NCI-H2196 (cell line): ENCODE results near the gene TMEM273.
"Not testable (repeated sequence)": the region's sequence is repeated elsewhere in the genome, so short reads cannot be mapped to it uniquely, and the experiment has no call there.

Experiments
- DNase-seq: peaks from one replicate; lab custom pipeline; 2025; ENCODE audit not compliant: unreplicated experiment; lab: John Stamatoyannopoulos, UW

The TMEM273 gene

GRCh38 chr10:49207113-49207512, 18.9 kb upstream of the TMEM273 start:
- no peak for DNase-seq

DNA sequence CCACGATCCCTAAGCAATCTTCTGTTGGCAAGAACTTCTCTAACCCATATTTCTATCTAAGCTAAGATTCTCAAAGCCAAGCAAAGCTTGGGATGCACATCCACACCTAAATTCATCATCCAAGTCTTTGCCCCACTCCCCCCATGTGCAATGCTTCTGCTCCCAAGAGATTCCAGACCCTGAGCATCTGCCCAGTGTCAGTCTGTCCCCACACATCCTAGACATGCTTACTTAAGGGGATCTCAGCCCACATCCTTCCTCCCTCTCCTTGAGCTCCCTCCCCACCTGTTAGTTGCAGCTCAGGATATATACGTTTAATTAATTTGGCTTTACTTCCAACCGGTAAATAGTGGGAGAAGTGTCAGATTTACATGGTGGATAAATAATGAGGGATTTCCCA, 17.0 kb upstream of the TMEM273 start:
- no peak for DNase-seq

DNA sequence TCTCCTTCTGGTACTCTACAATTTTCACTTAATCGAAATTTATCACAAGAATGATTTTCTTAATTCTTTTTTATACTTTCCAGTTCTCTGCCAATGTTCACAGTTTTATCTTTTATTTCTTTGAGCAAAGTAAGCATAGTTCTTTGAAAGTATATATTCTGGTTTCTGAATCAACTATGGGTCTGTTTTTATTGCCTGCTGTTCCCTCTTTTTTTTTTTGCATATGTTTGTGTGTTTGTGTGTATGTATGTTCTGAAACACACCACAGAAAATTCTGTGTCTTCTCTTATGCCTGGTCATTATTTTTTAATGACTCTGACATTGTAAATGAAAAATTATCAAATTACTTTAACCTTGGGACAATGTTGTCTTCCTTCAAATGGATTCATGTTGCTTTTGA, 15.9 kb upstream of the TMEM273 start:
- no peak for DNase-seq

- DNase-seq = no peak
Observed at GRCh38 chr10:49202266-49202665, 14.1 kb upstream of the TMEM273 start.

GRCh38 chr10:49200854-49201253, 12.7 kb upstream of the TMEM273 start:
- no peak for DNase-seq

GRCh38 chr10:49197171-49197570, 9.0 kb upstream of the TMEM273 start:
- no peak for DNase-seq

- not testable (repeated sequence) for DNase-seq
Observed at GRCh38 chr10:49195864-49196263, 7.7 kb upstream of the TMEM273 start.

- no peak for DNase-seq
Observed at GRCh38 chr10:49194212-49194920, 6.2 kb upstream of the TMEM273 start.

- no peak for DNase-seq
Observed at GRCh38 chr10:49191349-49191748, 3.2 kb upstream of the TMEM273 start.

- no peak for DNase-seq
Observed at GRCh38 chr10:49189422-49189821, 1.2 kb upstream of the TMEM273 start.

GRCh38 chr10:49187044-49187484, 1.1 kb downstream of the TMEM273 start:
- DNase-seq = no peak

- no peak for DNase-seq
Observed at GRCh38 chr10:49186613-49187012, 1.6 kb downstream of the TMEM273 start.

GRCh38 chr10:49185213-49185612, 3.0 kb downstream of the TMEM273 start:
- DNase-seq = no peak

DNA sequence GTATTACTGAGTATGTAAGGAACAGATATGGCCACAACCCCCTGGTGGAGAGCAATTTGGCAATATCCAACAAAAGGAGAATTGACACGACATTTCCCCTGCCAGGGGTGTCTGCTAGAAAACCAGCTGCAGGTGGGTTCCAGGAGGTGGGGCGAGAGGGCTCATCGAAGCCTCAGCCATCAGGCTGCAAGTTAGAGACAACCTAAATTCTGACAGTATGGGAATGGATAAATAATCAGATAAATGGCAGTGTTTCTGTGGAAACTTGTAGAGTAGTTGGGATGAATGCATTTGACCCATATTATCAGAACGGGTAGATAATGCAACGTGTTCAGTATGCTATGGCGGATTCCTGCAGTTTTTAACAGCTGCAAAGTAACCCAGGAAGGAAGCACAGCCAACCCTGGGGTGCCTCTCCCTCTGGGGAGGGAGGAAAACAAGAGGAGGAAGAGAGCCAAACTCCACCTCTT, 3.5 kb downstream of the TMEM273 start:
- DNase-seq = no peak

DNA sequence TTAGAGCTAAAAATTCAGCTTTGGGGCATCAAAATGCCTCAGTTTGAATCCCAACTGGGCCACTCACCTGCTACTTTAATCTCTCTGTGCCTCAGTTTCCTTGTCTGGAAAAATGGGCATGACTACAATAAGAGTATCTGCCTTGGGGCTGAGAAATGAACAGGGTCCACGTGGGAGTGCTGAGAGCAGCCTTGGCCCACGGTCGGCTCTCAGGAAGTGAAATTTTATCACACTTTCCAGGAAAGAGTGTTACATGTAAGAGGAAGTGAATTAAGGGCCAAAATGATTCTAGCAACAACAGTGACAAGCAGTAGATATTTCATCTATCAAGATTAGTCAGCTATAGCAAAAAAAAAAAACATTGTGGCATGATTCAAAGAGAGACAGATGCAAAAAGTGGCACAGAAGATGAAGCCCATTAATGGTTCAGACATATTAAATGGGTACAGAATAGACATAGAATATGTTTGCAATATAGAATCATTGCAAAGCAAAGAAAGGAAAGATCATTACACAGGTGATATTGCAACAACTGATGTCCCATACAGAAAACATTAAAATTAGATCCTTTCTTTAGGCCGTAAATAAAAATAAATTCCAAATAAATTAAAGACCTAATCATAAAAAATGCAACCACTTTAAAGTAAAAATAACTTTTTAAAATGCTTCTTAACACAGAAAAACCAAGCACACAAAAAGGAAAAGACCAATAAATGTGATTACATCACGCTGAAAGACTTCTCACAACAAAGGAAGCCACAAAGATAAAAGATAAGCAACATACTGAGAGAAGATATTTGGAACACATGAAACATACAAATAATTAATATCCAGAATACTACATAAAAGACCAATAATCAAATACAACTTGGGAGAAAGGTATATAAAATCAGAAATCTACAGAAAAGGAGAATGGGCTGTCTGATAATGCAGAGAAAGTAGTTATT, 4.3 kb downstream of the TMEM273 start:
- no peak for DNase-seq

GRCh38 chr10:49182776-49183175, 5.4 kb downstream of the TMEM273 start:
- no peak for DNase-seq

DNA sequence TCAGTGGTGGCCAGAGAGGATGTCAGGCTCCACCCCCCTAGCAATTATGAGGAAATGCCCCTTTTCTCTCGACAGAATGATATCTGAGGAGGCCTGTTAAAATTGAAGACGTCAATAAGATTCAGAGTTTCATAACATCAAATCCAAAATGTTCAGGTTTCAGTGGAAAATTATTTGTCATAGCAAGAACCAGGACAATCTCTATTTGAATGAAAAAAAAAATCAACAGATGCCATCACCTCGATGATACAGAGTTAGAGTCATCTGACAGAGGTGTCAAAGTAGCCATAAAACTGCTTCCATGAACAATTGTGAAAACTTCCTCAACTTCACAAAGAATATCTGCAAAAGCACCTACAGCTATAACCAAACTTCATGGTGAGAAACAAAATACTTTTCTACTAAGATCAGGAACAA, 7.7 kb downstream of the TMEM273 start:
- no peak for DNase-seq

DNA sequence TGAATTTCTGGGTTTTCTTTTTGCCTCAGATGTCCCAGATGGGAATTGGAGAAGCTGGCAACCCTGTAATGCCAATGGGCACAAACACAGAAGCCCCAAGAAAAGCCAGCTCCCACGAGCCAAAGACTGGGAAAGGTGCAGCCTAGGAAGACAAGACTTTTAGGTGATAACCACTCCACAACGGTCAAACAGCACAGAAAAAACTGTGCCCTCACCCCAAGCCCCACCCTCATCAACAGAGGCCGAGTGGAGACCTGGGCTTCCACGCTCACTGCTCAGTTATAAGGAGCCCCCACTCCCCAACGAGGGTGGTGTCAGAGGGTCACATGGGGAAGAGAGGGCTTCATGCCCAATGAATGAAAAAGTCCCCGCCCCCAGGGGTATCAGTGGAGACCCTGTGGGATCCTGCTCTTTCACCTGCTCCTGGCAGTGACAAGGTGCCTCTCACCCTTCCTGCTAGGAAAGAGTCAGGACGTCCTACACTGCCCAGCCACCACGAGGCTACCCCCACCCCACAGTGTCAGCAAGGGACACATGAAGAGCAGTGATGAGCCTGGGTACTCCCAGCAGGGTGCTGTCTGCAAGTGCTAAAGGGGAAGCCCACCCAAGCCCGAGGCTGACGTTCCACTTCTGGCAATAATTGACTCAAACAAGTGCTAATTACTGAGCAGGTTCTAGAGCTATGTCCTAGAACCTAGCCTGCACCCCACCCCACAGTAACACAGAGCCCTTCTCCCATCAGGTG, 8.3 kb downstream of the TMEM273 start:
- no peak for DNase-seq

GRCh38 chr10:49178489-49179471, 9.4 kb downstream of the TMEM273 start:
- no peak for DNase-seq
